ENCODE measurements around the gene PDXDC1.
"Not testable (repeated sequence)": the region's sequence is repeated elsewhere in the genome, so short reads cannot be mapped to it uniquely, and the experiment has no call there.

The PDXDC1 gene

DNA sequence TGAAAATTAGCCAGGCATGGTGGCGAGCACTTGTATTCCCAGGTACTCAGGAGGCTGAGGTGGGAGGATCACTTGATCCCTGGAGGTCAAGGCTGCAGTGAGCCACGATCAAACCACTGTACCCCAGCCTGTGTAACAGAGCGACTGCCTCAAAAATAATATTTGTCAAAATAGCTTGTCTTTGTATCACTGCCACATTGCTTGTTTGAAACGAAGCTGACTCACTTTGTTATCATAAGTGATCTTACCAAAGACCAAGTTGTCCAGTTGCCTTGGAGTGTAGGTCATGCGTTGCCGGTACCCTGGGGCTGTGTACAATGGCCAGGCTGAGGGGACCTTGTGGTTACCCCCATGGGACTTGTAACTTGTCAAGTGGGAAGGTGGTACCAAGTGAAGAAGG is 21.9 kb downstream of the PDXDC1 start:
- H3K27me3 ChIP-seq (replicated peaks; ENCODE audit: control insufficient read depth, insufficient read depth, low read length); H3K4me1 ChIP-seq (ENCODE audit: control insufficient read depth, insufficient read depth, low read length); H3K9ac ChIP-seq (ENCODE audit: low read length); H3K4me3 ChIP-seq (ENCODE audit: low read length); H3K9me3 ChIP-seq (ENCODE audit: control insufficient read depth, low read length): not testable (repeated sequence)
- DNase-seq (ENCODE audit: low read depth) = peak; percentile 59
- H3K36me3 ChIP-seq (ENCODE audit: control insufficient read depth, insufficient read depth, low read length, severe bottlenecking) = peaks cover 21% of the 10 kb centered on the region

DNA sequence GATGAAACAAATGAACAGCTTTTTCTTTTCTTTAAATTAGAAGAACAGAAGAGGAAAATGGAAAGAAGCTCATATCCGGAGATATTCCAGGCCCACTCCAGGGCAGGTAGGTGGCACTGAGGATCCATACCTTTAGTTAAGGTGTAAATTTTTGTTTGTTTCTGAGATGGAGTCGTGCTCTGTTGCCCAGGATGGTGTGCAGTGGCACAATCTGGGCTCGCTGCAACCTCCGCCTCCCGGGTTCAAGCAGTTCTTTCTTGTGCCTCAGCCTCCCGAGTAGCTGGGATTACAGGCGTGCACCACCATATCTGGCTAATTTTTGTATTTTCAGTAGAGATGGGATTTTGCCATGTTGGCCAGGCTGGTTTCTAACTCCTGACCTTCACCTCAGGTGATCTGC is 23.5 kb downstream of the PDXDC1 start:
- not testable (repeated sequence) for H3K9ac ChIP-seq (ENCODE audit: low read length); H3K9me3 ChIP-seq (ENCODE audit: control insufficient read depth, low read length); H3K27me3 ChIP-seq (replicated peaks; ENCODE audit: control insufficient read depth, insufficient read depth, low read length); DNase-seq (ENCODE audit: low read depth); H3K4me3 ChIP-seq (ENCODE audit: low read length); H3K4me1 ChIP-seq (ENCODE audit: control insufficient read depth, insufficient read depth, low read length)
- peaks cover 24% of the 10 kb centered on the region for H3K36me3 ChIP-seq (ENCODE audit: control insufficient read depth, insufficient read depth, low read length, severe bottlenecking)

DNA sequence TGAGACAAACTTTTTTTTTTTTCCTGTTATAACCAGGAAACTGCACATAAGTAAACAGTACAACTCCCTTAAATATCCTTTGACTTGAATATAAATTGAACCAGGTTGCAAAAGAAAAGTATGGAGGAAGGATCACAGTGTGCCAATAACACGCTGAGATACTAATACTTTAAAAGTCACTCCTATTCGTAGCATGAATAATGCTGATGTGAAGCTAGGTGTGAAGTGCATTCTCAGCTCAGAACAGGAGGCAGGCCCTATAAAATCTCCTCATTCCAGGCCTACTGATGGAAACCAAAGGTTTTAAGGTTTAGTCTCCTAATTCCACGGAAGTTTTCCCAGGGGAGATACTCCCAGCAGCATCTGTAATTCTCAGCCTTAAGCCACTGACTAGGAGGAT is 25.0 kb downstream of the PDXDC1 start:
- not testable (repeated sequence) for H3K9me3 ChIP-seq (ENCODE audit: control insufficient read depth, low read length); DNase-seq (ENCODE audit: low read depth); H3K27me3 ChIP-seq (replicated peaks; ENCODE audit: control insufficient read depth, insufficient read depth, low read length); H3K4me1 ChIP-seq (ENCODE audit: control insufficient read depth, insufficient read depth, low read length); H3K4me3 ChIP-seq (ENCODE audit: low read length); H3K9ac ChIP-seq (ENCODE audit: low read length)
- peaks cover 25% of the 10 kb centered on the region for H3K36me3 ChIP-seq (ENCODE audit: control insufficient read depth, insufficient read depth, low read length, severe bottlenecking)

DNA sequence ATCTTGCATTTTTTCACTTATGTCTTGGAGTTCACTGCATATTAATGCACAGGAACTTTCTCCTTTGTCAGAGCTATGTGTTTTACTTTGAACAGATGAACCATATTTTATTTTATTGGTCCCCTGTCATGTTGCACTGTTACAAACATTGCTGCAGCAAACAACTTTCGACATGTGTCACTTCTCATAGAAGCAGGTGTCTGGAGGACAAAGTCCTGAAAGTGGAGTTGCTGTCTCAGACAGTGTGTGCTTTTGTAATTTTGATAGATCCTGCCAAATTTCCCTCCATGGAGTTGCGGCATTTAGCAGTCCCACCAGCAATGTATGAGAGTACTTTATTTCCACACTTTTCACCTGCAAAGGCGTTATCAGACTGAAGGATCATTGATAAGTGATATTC is 27.6 kb downstream of the PDXDC1 start:
- H3K36me3 ChIP-seq (ENCODE audit: control insufficient read depth, insufficient read depth, low read length, severe bottlenecking) = peaks cover 33% of the 10 kb centered on the region
- DNase-seq (ENCODE audit: low read depth); H3K27me3 ChIP-seq (replicated peaks; ENCODE audit: control insufficient read depth, insufficient read depth, low read length); H3K4me3 ChIP-seq (ENCODE audit: low read length); H3K9ac ChIP-seq (ENCODE audit: low read length); H3K9me3 ChIP-seq (ENCODE audit: control insufficient read depth, low read length): not testable (repeated sequence)
- peaks cover 12% of the 10 kb centered on the region for H3K4me1 ChIP-seq (ENCODE audit: control insufficient read depth, insufficient read depth, low read length)

DNA sequence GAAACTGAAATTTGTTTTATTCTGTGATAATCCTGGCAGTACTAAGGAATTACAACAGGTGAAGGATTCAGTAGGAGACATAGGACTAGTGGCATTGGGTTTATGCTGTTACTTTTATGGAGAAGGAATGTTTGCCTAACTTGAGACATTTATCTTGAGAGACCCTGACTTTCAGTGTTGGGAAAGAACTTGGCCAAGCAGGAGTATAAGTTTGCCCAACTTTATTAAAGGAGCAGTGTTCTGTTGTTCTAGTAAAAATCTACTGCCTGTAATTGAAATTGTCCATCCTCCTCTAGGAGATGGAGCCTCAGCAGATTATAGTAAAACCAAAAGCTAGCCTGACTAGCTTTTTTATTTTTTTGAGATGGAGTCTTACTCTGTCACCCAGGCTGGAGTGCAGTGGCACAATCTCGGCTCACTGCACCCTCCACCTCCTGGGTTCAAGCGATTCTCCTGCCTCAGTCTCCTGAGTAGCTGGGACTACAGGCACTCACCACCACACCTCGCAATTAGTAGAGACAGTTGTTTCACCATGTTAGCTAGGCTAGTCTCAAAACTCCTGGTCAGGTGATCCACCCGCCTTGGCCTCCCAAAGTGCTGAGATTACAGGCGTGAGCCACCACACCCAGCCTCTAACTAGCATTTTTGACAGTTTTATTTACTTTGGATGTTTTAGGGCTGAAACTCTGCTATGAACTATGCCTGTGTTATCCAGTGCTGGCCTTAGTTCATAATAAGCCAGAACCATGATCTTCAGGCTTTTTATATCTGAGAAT is 30.7 kb downstream of the PDXDC1 start:
- peaks cover 38% of the 10 kb centered on the region for H3K36me3 ChIP-seq (ENCODE audit: control insufficient read depth, insufficient read depth, low read length, severe bottlenecking)
- not testable (repeated sequence) for H3K9me3 ChIP-seq (ENCODE audit: control insufficient read depth, low read length); H3K9ac ChIP-seq (ENCODE audit: low read length); H3K4me3 ChIP-seq (ENCODE audit: low read length); H3K27me3 ChIP-seq (replicated peaks; ENCODE audit: control insufficient read depth, insufficient read depth, low read length)
- peak; percentile 44 for DNase-seq (ENCODE audit: low read depth)
- H3K4me1 ChIP-seq (ENCODE audit: control insufficient read depth, insufficient read depth, low read length) = peaks cover 23% of the 10 kb centered on the region

GRCh38 chr16:15008647-15009046 is 33.8 kb downstream of the PDXDC1 start:
- H3K27me3 ChIP-seq (replicated peaks; ENCODE audit: control insufficient read depth, insufficient read depth, low read length); DNase-seq (ENCODE audit: low read depth); H3K9ac ChIP-seq (ENCODE audit: low read length); H3K9me3 ChIP-seq (ENCODE audit: control insufficient read depth, low read length); H3K4me3 ChIP-seq (ENCODE audit: low read length): not testable (repeated sequence)
- peaks cover 23% of the 10 kb centered on the region for H3K4me1 ChIP-seq (ENCODE audit: control insufficient read depth, insufficient read depth, low read length)
- peaks cover 40% of the 10 kb centered on the region for H3K36me3 ChIP-seq (ENCODE audit: control insufficient read depth, insufficient read depth, low read length, severe bottlenecking)

DNA sequence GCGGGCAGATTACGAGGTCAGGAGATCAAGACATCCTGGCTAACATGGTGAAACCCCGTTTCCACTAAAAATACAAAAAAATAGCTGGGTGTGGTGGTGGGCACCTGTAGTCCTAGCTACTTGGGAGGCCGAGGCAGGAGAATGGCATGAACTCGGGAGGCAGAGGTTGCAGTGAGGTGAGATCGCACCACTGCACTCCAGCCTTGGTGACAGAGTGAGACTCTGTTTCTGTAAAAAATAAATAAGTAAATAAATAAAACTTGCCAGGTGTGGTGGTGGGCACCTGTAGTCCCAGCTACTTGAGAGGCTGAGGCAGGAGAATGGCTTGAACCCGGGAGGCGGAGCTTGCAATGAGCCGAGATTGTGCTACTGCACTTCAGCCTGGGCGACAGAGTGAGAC is 38.1 kb downstream of the PDXDC1 start:
- H3K4me3 ChIP-seq (ENCODE audit: low read length); H3K9ac ChIP-seq (ENCODE audit: low read length); H3K27me3 ChIP-seq (replicated peaks; ENCODE audit: control insufficient read depth, insufficient read depth, low read length); H3K9me3 ChIP-seq (ENCODE audit: control insufficient read depth, low read length); DNase-seq (ENCODE audit: low read depth): not testable (repeated sequence)
- Histone ChIP-seq H3K4me1 (ENCODE audit: control insufficient read depth, insufficient read depth, low read length) (peaks cover 36% of the 10 kb centered on the region), H3K36me3 (ENCODE audit: control insufficient read depth, insufficient read depth, low read length, severe bottlenecking) (peaks cover 36% of the 10 kb centered on the region)

DNA sequence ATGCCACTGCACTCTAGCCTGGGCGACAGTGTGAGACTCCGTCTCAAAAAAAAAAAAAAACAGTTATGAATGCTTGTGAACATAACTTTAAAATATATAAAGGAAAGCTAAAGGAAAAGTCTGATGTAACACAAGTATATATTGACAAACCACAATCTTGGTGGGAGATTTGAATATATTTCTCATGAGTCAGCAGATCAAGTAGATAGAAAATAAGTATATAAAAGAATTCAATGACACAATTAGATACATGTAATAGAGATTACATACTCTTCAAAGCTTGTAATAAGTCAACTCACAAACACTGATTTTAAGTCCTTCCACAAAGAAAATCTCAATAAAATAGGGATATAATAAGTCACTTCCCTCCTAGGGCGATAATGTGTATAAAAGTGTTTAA is 40.8 kb downstream of the PDXDC1 start:
- H3K4me3 ChIP-seq (ENCODE audit: low read length); H3K27me3 ChIP-seq (replicated peaks; ENCODE audit: control insufficient read depth, insufficient read depth, low read length); H3K9me3 ChIP-seq (ENCODE audit: control insufficient read depth, low read length); DNase-seq (ENCODE audit: low read depth); H3K9ac ChIP-seq (ENCODE audit: low read length): not testable (repeated sequence)
- peaks cover 30% of the 10 kb centered on the region for H3K4me1 ChIP-seq (ENCODE audit: control insufficient read depth, insufficient read depth, low read length)
- H3K36me3 ChIP-seq (ENCODE audit: control insufficient read depth, insufficient read depth, low read length, severe bottlenecking) = peaks cover 35% of the 10 kb centered on the region

GRCh38 chr16:15016354-15016753 is 41.5 kb downstream of the PDXDC1 start:
- H3K9ac ChIP-seq (ENCODE audit: low read length) = peak overlapping the region; percentile 3
- H3K4me3 ChIP-seq (ENCODE audit: low read length); H3K27me3 ChIP-seq (replicated peaks; ENCODE audit: control insufficient read depth, insufficient read depth, low read length); H3K9me3 ChIP-seq (ENCODE audit: control insufficient read depth, low read length); DNase-seq (ENCODE audit: low read depth): not testable (repeated sequence)
- peaks cover 29% of the 10 kb centered on the region for H3K36me3 ChIP-seq (ENCODE audit: control insufficient read depth, insufficient read depth, low read length, severe bottlenecking)
- H3K4me1 ChIP-seq (ENCODE audit: control insufficient read depth, insufficient read depth, low read length) = peaks cover 32% of the 10 kb centered on the region

GRCh38 chr16:15016951-15017580 is 42.2 kb downstream of the PDXDC1 start:
- Histone ChIP-seq H3K36me3 (ENCODE audit: control insufficient read depth, insufficient read depth, low read length, severe bottlenecking) (peaks cover 26% of the 10 kb centered on the region), H3K4me1 (ENCODE audit: control insufficient read depth, insufficient read depth, low read length) (peaks cover 36% of the 10 kb centered on the region)
- peak; percentile 50 for DNase-seq (ENCODE audit: low read depth)

GRCh38 chr16:15021429-15021828 is 46.6 kb downstream of the PDXDC1 start:
- Histone ChIP-seq H3K36me3 (ENCODE audit: control insufficient read depth, insufficient read depth, low read length, severe bottlenecking) (peaks cover 41% of the 10 kb centered on the region), H3K4me1 (ENCODE audit: control insufficient read depth, insufficient read depth, low read length) (peaks cover 42% of the 10 kb centered on the region)
- not testable (repeated sequence) for H3K4me3 ChIP-seq (ENCODE audit: low read length); H3K9ac ChIP-seq (ENCODE audit: low read length); H3K9me3 ChIP-seq (ENCODE audit: control insufficient read depth, low read length); H3K27me3 ChIP-seq (replicated peaks; ENCODE audit: control insufficient read depth, insufficient read depth, low read length); DNase-seq (ENCODE audit: low read depth)

More at GRCh38 chr16:15016951-15017580, 42.2 kb downstream of the PDXDC1 start:
- H3K27me3 ChIP-seq (replicated peaks; ENCODE audit: control insufficient read depth, insufficient read depth, low read length); H3K4me3 ChIP-seq (ENCODE audit: low read length); H3K9me3 ChIP-seq (ENCODE audit: control insufficient read depth, low read length): not testable (repeated sequence)
- H3K9ac ChIP-seq (ENCODE audit: low read length) = peak overlapping the region; percentile 3

Data from adipocyte (in vitro differentiated cells).